ENCODE data around the gene FGF18.

Gene FGF18

GRCh38 chr5:171438738-171439137 is 19.3 kb downstream of the FGF18 start:
- no peak overlapping the region for H3K4me3 ChIP-seq (ENCODE audit: low read depth, low read length)

GRCh38 chr5:171441246-171441791 is 21.9 kb downstream of the FGF18 start:
- no peak overlapping the region for H3K4me3 ChIP-seq (ENCODE audit: low read depth, low read length)

- no peak overlapping the region for H3K4me3 ChIP-seq (ENCODE audit: low read depth, low read length)
Measured at GRCh38 chr5:171442287-171443042, 23.0 kb downstream of the FGF18 start.

- no peak overlapping the region for H3K4me3 ChIP-seq (ENCODE audit: low read depth, low read length)
Measured at GRCh38 chr5:171444582-171444981, 25.1 kb downstream of the FGF18 start.

GRCh38 chr5:171445644-171446516 is 26.4 kb downstream of the FGF18 start:
- no peak overlapping the region for H3K4me3 ChIP-seq (ENCODE audit: low read depth, low read length)

GRCh38 chr5:171447226-171447625 is 27.8 kb downstream of the FGF18 start:
- no peak overlapping the region for H3K4me3 ChIP-seq (ENCODE audit: low read depth, low read length)

GRCh38 chr5:171449426-171449825 is 30.0 kb downstream of the FGF18 start:
- H3K4me3 ChIP-seq (ENCODE audit: low read depth, low read length) = no peak overlapping the region

- H3K4me3 ChIP-seq (ENCODE audit: low read depth, low read length) = peak overlapping the region; percentile 4
Measured at GRCh38 chr5:171450423-171451331, 31.2 kb downstream of the FGF18 start.

- H3K4me3 ChIP-seq (ENCODE audit: low read depth, low read length) = no peak overlapping the region
Measured at GRCh38 chr5:171451421-171451820, 32.0 kb downstream of the FGF18 start.

GRCh38 chr5:171453056-171453725 is 33.7 kb downstream of the FGF18 start:
- H3K4me3 ChIP-seq (ENCODE audit: low read depth, low read length) = no peak overlapping the region

- H3K4me3 ChIP-seq (ENCODE audit: low read depth, low read length) = no peak overlapping the region
Measured at GRCh38 chr5:171453988-171454387, 34.5 kb downstream of the FGF18 start.

GRCh38 chr5:171454549-171454948 is 35.1 kb downstream of the FGF18 start:
- no peak overlapping the region for H3K4me3 ChIP-seq (ENCODE audit: low read depth, low read length)

- H3K4me3 ChIP-seq (ENCODE audit: low read depth, low read length) = no peak overlapping the region
Measured at GRCh38 chr5:171455522-171455921, 36.1 kb downstream of the FGF18 start.

GRCh38 chr5:171457208-171457981 is 37.9 kb downstream of the FGF18 start:
- H3K4me3 ChIP-seq (ENCODE audit: low read depth, low read length) = no peak overlapping the region

GRCh38 chr5:171459839-171460238 is 40.4 kb downstream of the FGF18 start:
- H3K4me3 ChIP-seq (ENCODE audit: low read depth, low read length) = no peak overlapping the region

- H3K4me3 ChIP-seq (ENCODE audit: low read depth, low read length) = no peak overlapping the region
Measured at GRCh38 chr5:171462136-171462927, 42.9 kb downstream of the FGF18 start.

GRCh38 chr5:171462928-171463861 is 43.7 kb downstream of the FGF18 start:
- no peak overlapping the region for H3K4me3 ChIP-seq (ENCODE audit: low read depth, low read length)

GRCh38 chr5:171463862-171464229 is 44.4 kb downstream of the FGF18 start:
- no peak overlapping the region for H3K4me3 ChIP-seq (ENCODE audit: low read depth, low read length)
